Measurements from ENCODE around the gene GDF2.

The GDF2 gene

DNA sequence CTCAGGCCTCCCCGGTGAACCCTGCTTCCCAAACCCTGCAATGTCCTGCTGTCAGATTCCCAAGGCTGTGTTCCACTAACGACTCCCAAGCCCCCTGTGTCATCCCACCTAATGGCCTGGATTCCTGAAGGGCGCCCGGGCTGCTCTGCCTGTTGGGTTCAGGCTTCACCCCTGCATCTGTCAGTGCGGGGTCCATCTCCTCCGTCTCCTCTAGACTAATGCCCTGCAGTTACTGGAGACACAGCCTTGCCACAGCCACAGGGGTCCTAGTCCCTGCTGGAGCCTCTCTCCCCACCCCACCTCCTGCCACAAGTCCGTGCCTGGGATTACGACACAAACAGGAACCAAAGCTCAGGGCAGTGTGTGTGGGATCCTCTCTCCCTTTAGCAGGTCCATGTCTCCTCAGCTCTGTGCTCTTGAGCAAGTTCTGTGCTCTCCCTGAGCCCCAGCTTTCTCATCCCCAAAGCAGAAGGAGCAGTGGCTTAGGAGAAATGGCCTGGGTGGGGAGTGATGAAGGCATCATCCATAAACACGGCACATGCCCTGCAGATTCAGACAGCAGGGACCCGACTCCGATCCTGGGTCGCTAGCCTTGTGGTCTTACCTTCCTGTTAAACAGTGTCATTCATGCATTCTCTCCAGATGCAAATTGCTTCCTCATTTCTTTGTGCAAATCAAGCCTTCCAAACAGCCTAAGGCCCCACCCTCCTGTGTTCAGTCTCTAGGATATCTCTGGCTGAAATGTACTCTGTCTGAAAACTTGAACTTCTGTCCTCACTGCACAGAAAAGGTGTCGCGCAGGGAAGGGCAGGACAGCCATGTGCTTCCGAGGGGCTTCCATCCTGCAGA lies 17.7 kb downstream of the GDF2 start:
- DNase-seq (ENCODE audit: low read depth) = no peak
- TF ChIP-seq, protein P1, sequence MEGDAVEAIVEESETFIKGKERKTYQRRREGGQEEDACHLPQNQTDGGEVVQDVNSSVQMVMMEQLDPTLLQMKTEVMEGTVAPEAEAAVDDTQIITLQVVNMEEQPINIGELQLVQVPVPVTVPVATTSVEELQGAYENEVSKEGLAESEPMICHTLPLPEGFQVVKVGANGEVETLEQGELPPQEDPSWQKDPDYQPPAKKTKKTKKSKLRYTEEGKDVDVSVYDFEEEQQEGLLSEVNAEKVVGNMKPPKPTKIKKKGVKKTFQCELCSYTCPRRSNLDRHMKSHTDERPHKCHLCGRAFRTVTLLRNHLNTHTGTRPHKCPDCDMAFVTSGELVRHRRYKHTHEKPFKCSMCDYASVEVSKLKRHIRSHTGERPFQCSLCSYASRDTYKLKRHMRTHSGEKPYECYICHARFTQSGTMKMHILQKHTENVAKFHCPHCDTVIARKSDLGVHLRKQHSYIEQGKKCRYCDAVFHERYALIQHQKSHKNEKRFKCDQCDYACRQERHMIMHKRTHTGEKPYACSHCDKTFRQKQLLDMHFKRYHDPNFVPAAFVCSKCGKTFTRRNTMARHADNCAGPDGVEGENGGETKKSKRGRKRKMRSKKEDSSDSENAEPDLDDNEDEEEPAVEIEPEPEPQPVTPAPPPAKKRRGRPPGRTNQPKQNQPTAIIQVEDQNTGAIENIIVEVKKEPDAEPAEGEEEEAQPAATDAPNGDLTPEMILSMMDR (conservative IDR thresholded peaks at IDR 0.05; ENCODE audit: control insufficient read depth, insufficient read depth, low read depth, low read length) = no peak
- no peak overlapping the region for H3K4me3 ChIP-seq (ENCODE audit: control insufficient read depth, low read depth, low read length)

DNA sequence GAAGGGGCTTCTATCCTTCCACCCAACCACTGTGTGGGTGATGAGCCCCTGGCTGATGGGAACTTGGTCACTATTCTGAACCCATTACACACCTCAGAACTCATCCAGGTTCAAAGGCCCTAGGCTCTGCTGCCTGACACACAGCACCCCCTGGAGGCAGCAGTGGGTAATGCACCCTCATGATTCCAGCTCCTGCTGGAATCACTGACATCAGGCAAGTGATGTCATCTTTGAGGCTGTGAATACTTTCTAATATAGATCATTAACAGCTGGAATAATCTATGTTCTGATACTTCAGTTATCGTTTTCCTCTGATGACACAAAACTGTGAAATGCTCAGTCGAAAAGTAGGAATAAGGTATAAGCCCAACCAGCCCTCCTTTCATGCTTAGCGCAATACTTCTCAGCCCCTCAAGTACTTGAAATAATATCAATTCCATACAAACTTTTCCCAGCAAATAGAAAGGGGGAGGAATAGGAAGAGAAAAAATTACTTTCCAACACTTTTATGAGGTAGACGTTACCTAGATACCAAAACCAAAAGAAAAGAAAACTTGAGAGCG lies 18.4 kb downstream of the GDF2 start:
- TF ChIP-seq, protein P1 (conservative IDR thresholded peaks at IDR 0.05; ENCODE audit: control insufficient read depth, insufficient read depth, low read depth, low read length) = peak; percentile 99
- peak; percentile 66 for DNase-seq (ENCODE audit: low read depth)
- no peak overlapping the region for H3K4me3 ChIP-seq (ENCODE audit: control insufficient read depth, low read depth, low read length)

DNA sequence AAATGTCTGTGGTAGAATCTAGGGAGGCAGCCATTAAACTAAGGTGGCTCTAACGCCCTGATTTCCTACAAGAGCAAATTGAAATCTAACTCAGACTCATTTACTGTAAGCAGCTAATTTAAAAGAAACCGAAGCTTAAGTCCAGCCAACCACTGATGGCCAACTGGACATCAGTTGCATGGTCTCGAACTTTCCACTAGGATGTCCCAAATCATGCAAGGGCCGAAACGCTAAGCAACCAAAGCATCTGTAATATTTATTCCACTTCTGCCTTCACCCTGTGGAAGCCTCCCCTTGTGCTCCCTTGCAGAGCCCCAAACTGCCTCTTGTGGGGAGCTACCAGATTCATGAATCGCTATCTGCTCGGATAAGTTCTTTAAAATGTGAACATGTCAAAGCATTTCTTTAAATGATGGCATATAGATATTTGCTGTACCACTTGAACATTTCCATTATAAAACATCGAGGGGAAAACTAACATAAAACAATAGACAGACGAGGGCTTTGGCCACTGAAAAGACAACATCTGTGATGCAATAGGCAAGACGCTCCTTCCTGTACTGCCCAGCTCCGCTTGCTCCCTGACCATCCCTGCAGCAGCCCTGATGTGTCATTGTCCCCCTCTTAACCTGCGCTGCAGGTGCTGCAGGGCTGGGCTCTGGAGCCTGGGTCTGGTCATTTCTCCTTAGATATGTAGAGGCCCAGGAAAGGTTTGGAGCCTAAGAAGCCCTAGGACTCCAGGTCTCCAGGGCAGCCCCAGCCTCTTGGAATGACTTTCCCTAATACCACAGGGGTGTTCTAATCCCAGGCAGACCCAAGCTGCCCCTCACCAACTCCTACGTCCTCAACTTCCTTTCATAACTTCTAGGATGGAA lies 23.0 kb downstream of the GDF2 start:
- no peak for DNase-seq (ENCODE audit: low read depth)
- TF ChIP-seq, protein P1 (conservative IDR thresholded peaks at IDR 0.05; ENCODE audit: control insufficient read depth, insufficient read depth, low read depth, low read length) = no peak
- no peak overlapping the region for H3K4me3 ChIP-seq (ENCODE audit: control insufficient read depth, low read depth, low read length)

DNA sequence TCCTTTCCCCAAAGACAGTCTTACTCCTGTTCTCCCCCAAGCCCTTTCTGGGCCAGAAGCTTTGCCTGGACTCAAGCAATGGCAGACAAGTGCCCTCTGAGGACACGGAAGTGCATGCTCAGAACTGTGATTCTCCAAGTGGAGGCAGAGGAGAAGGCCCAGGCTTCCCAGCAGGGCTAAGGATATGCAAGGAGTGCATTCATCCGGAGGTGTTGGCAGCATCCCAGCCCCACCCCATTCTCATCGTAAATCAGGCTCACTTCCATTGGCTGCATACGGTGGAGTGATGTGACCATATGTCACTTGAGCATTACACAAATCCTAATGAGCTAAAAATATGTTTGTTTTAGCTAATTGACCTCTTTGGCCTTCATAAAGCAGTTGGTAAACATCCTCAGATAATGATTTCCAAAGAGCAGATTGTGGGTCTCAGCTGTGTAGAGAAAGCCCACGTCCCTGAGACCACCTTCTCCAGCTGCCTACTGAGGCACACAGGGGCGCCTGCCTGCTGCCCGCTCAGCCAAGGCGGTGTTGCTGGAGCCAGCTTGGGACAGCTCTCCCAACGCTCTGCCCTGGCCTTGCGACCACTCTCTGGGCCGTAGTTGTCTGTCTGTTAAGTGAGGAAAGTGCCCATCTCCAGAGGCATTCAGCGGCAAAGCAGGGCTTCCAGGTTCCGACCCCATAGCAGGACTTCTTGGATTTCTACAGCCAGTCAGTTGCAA lies 24.5 kb downstream of the GDF2 start:
- DNase-seq (ENCODE audit: low read depth) = peak; percentile 24
- H3K4me3 ChIP-seq (ENCODE audit: control insufficient read depth, low read depth, low read length) = no peak overlapping the region
- TF ChIP-seq, protein P1 (conservative IDR thresholded peaks at IDR 0.05; ENCODE audit: control insufficient read depth, insufficient read depth, low read depth, low read length) = no peak

DNA sequence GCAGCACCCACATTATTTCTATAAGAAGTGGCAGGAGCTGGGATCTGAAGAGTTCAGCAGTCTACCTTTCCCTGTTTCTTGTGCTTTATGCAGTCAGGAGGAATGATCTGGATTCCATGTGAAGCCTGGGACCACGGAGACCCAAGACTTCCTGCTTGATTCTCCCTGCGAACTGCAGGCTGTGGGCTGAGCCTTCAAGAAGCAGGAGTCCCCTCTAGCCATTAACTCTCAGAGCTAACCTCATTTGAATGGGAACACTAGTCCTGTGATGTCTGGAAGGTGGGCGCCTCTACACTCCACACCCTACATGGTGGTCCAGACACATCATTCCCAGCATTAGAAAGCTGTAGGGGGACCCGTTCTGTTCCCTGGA lies 25.0 kb downstream of the GDF2 start:
- TF ChIP-seq, protein P1 (conservative IDR thresholded peaks at IDR 0.05; ENCODE audit: control insufficient read depth, insufficient read depth, low read depth, low read length) = no peak
- H3K4me3 ChIP-seq (ENCODE audit: control insufficient read depth, low read depth, low read length) = no peak overlapping the region
- no peak for DNase-seq (ENCODE audit: low read depth)

DNA sequence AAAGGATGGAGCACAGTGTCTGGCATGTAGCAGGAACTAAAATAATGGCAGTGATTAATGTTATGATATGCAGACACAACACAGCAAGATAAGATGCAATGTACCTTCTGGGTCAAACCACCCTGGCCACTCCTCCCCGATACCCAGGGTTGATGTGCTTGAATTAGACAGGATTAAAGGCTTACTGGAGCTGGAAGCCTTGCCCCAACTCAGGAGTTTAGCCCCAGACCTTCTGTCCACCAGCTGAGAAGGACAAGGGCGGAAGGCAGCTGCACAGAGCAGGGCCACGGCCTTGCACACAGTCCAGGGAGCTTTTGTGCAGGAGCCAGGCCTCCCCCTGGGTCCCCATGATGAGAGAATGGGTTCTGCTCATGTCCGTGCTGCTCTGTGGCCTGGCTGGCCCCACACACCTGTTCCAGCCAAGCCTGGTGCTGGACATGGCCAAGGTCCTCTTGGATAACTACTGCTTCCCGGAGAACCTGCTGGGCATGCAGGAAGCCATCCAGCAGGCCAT lies 25.9 kb downstream of the GDF2 start, which contains the start of gene RBP3:
TSS of gene RBP3 (plus strand) at position 226 of the 514 bp plus-strand sequence. CDS start at position 348, 122 bp downstream.
- H3K4me3 ChIP-seq (ENCODE audit: control insufficient read depth, low read depth, low read length) = no peak within 1 kb of the TSS
- TF ChIP-seq, protein P1 (conservative IDR thresholded peaks at IDR 0.05; ENCODE audit: control insufficient read depth, insufficient read depth, low read depth, low read length) = no peak
- no peak for DNase-seq (ENCODE audit: low read depth)

Data from fibroblast of mammary gland (primary cell).